ENCODE data around the gene CLRN2. TPM values are rescaled to one million over a fixed set of nuclear protein-coding genes. Genes with fewer than 3 reads are reported as not detected.

CLRN2 gene
- total and polyA plus RNA-seq, 2 donors: not detected

GRCh38 chr4:17482716-17483115 lies 32.2 kb upstream of the CLRN2 start:
- H3K36me3 ChIP-seq (ENCODE audit: control insufficient read depth in 2 of 2, insufficient read depth in 2 of 2, low read length in 1 of 2): peaks cover 5% of the 10 kb centered on the region in 2 donors
- H3K4me1 ChIP-seq (ENCODE audit: control insufficient read depth in 2 of 2, insufficient read depth in 2 of 2, low read length in 2 of 2): no peaks in the 10 kb centered on the region
- no peak for DNase-seq (ENCODE audit: low read depth in 6 of 9, low spot score in 9 of 9)
- H3K9me3 ChIP-seq (ENCODE audit: control insufficient read depth in 2 of 2, insufficient read depth in 1 of 2, low read length in 1 of 2): no peaks in the 10 kb centered on the region
- WGBS: 91% methylated on average over 2 of the region's 2 CpGs
- no peak overlapping the region for H3K27ac ChIP-seq (ENCODE audit: low read depth in 1 of 2, low read length in 1 of 2)
- H3K4me3 ChIP-seq (ENCODE audit: low read length in 2 of 2): no peak overlapping the region
- no peaks in the 10 kb centered on the region for H3K27me3 ChIP-seq (ENCODE audit: control insufficient read depth in 2 of 2, insufficient read depth in 1 of 2, low read length in 1 of 2)

- peaks cover 9 to 25% of the 10 kb centered on the region in 2 donors for H3K36me3 ChIP-seq (ENCODE audit: control insufficient read depth in 2 of 2, insufficient read depth in 2 of 2, low read length in 1 of 2)
- WGBS: 32% methylated on average over 5 of the region's 5 CpGs
Measured at GRCh38 chr4:17489123-17489522, 25.8 kb upstream of the CLRN2 start.

GRCh38 chr4:17489721-17490120 lies 25.2 kb upstream of the CLRN2 start:
- no peak overlapping the region for H3K27ac ChIP-seq (ENCODE audit: low read depth in 1 of 2, low read length in 1 of 2)

More at GRCh38 chr4:17489123-17489522, 25.8 kb upstream of the CLRN2 start:
- peak in 1 of 9 donors; percentile 32 for DNase-seq (ENCODE audit: low read depth in 6 of 9, low spot score in 9 of 9)
- no peak overlapping the region for H3K4me3 ChIP-seq (ENCODE audit: low read length in 2 of 2)
- H3K27ac ChIP-seq (ENCODE audit: low read depth in 1 of 2, low read length in 1 of 2): no peak overlapping the region
- peaks cover 6 to 19% of the 10 kb centered on the region in 2 donors for H3K4me1 ChIP-seq (ENCODE audit: control insufficient read depth in 2 of 2, insufficient read depth in 2 of 2, low read length in 2 of 2)
- no peaks in the 10 kb centered on the region for H3K9me3 ChIP-seq (ENCODE audit: control insufficient read depth in 2 of 2, insufficient read depth in 1 of 2, low read length in 1 of 2)
- H3K27me3 ChIP-seq (ENCODE audit: control insufficient read depth in 2 of 2, insufficient read depth in 1 of 2, low read length in 1 of 2): no peaks in the 10 kb centered on the region

GRCh38 chr4:17490575-17491059 lies 24.3 kb upstream of the CLRN2 start:
- DNase-seq (ENCODE audit: low read depth in 6 of 9, low spot score in 9 of 9): no peak
- Histone ChIP-seq H3K9me3 (ENCODE audit: control insufficient read depth in 2 of 2, insufficient read depth in 1 of 2, low read length in 1 of 2) (no peaks in the 10 kb centered on the region), H3K27ac (ENCODE audit: low read depth in 1 of 2, low read length in 1 of 2) (no peak overlapping the region), H3K27me3 (ENCODE audit: control insufficient read depth in 2 of 2, insufficient read depth in 1 of 2, low read length in 1 of 2) (no peaks in the 10 kb centered on the region), H3K4me3 (ENCODE audit: low read length in 2 of 2) (no peak overlapping the region), H3K4me1 (ENCODE audit: control insufficient read depth in 2 of 2, insufficient read depth in 2 of 2, low read length in 2 of 2) (peaks cover 6 to 19% of the 10 kb centered on the region in 2 donors), H3K36me3 (ENCODE audit: control insufficient read depth in 2 of 2, insufficient read depth in 2 of 2, low read length in 1 of 2) (peaks cover 16 to 25% of the 10 kb centered on the region in 2 donors)
- WGBS: 87% methylated on average over 6 of the region's 6 CpGs

More at GRCh38 chr4:17489721-17490120, 25.2 kb upstream of the CLRN2 start:
- WGBS: 94% methylated on average over 8 of the region's 8 CpGs
- no peak for DNase-seq (ENCODE audit: low read depth in 6 of 9, low spot score in 9 of 9)
- Histone ChIP-seq H3K4me3 (ENCODE audit: low read length in 2 of 2) (no peak overlapping the region), H3K9me3 (ENCODE audit: control insufficient read depth in 2 of 2, insufficient read depth in 1 of 2, low read length in 1 of 2) (no peaks in the 10 kb centered on the region), H3K4me1 (ENCODE audit: control insufficient read depth in 2 of 2, insufficient read depth in 2 of 2, low read length in 2 of 2) (peaks cover 6 to 19% of the 10 kb centered on the region in 2 donors), H3K36me3 (ENCODE audit: control insufficient read depth in 2 of 2, insufficient read depth in 2 of 2, low read length in 1 of 2) (peaks cover 9 to 25% of the 10 kb centered on the region in 2 donors), H3K27me3 (ENCODE audit: control insufficient read depth in 2 of 2, insufficient read depth in 1 of 2, low read length in 1 of 2) (no peaks in the 10 kb centered on the region)

- Histone ChIP-seq H3K27ac (ENCODE audit: low read depth in 1 of 2, low read length in 1 of 2) (no peak overlapping the region), H3K36me3 (ENCODE audit: control insufficient read depth in 2 of 2, insufficient read depth in 2 of 2, low read length in 1 of 2) (peaks cover 16 to 24% of the 10 kb centered on the region in 2 donors), H3K4me1 (ENCODE audit: control insufficient read depth in 2 of 2, insufficient read depth in 2 of 2, low read length in 2 of 2) (peaks cover 6 to 19% of the 10 kb centered on the region in 2 donors), H3K9me3 (ENCODE audit: control insufficient read depth in 2 of 2, insufficient read depth in 1 of 2, low read length in 1 of 2) (no peaks in the 10 kb centered on the region), H3K4me3 (ENCODE audit: low read length in 2 of 2) (no peak overlapping the region), H3K27me3 (ENCODE audit: control insufficient read depth in 2 of 2, insufficient read depth in 1 of 2, low read length in 1 of 2) (no peaks in the 10 kb centered on the region)
- no peak for DNase-seq (ENCODE audit: low read depth in 6 of 9, low spot score in 9 of 9)
- 92% methylated on average over 3 of the region's 3 CpGs for WGBS
Measured at GRCh38 chr4:17491196-17491595, 23.8 kb upstream of the CLRN2 start.

GRCh38 chr4:17492058-17492741 lies 22.8 kb upstream of the CLRN2 start:
- Histone ChIP-seq H3K36me3 (ENCODE audit: control insufficient read depth in 2 of 2, insufficient read depth in 2 of 2, low read length in 1 of 2) (peaks cover 11 to 20% of the 10 kb centered on the region in 2 donors), H3K27ac (ENCODE audit: low read depth in 1 of 2, low read length in 1 of 2) (no peak overlapping the region), H3K4me3 (ENCODE audit: low read length in 2 of 2) (no peak overlapping the region), H3K9me3 (ENCODE audit: control insufficient read depth in 2 of 2, insufficient read depth in 1 of 2, low read length in 1 of 2) (no peaks in the 10 kb centered on the region), H3K4me1 (ENCODE audit: control insufficient read depth in 2 of 2, insufficient read depth in 2 of 2, low read length in 2 of 2) (peaks cover 6 to 19% of the 10 kb centered on the region in 2 donors), H3K27me3 (ENCODE audit: control insufficient read depth in 2 of 2, insufficient read depth in 1 of 2, low read length in 1 of 2) (no peaks in the 10 kb centered on the region)
- 95% methylated on average over 15 of the region's 15 CpGs for WGBS
- no peak for DNase-seq (ENCODE audit: low read depth in 6 of 9, low spot score in 9 of 9)

GRCh38 chr4:17492876-17493275 lies 22.1 kb upstream of the CLRN2 start:
- DNase-seq (ENCODE audit: low read depth in 6 of 9, low spot score in 9 of 9): no peak
- no peaks in the 10 kb centered on the region for H3K27me3 ChIP-seq (ENCODE audit: control insufficient read depth in 2 of 2, insufficient read depth in 1 of 2, low read length in 1 of 2)
- 93% methylated on average over 2 of the region's 2 CpGs for WGBS
- H3K4me1 ChIP-seq (ENCODE audit: control insufficient read depth in 2 of 2, insufficient read depth in 2 of 2, low read length in 2 of 2): peaks cover 6 to 19% of the 10 kb centered on the region in 2 donors
- H3K27ac ChIP-seq (ENCODE audit: low read depth in 1 of 2, low read length in 1 of 2): no peak overlapping the region
- H3K36me3 ChIP-seq (ENCODE audit: control insufficient read depth in 2 of 2, insufficient read depth in 2 of 2, low read length in 1 of 2): peaks cover 11 to 24% of the 10 kb centered on the region in 2 donors
- H3K4me3 ChIP-seq (ENCODE audit: low read length in 2 of 2): no peak overlapping the region
- H3K9me3 ChIP-seq (ENCODE audit: control insufficient read depth in 2 of 2, insufficient read depth in 1 of 2, low read length in 1 of 2): no peaks in the 10 kb centered on the region

GRCh38 chr4:17493619-17494018 lies 21.3 kb upstream of the CLRN2 start:
- Histone ChIP-seq H3K27me3 (ENCODE audit: control insufficient read depth in 2 of 2, insufficient read depth in 1 of 2, low read length in 1 of 2) (no peaks in the 10 kb centered on the region), H3K4me3 (ENCODE audit: low read length in 2 of 2) (no peak overlapping the region), H3K9me3 (ENCODE audit: control insufficient read depth in 2 of 2, insufficient read depth in 1 of 2, low read length in 1 of 2) (no peaks in the 10 kb centered on the region), H3K36me3 (ENCODE audit: control insufficient read depth in 2 of 2, insufficient read depth in 2 of 2, low read length in 1 of 2) (peaks cover 11 to 25% of the 10 kb centered on the region in 2 donors), H3K4me1 (ENCODE audit: control insufficient read depth in 2 of 2, insufficient read depth in 2 of 2, low read length in 2 of 2) (peaks cover 6 to 17% of the 10 kb centered on the region in 2 donors), H3K27ac (ENCODE audit: low read depth in 1 of 2, low read length in 1 of 2) (no peak overlapping the region)
- DNase-seq (ENCODE audit: low read depth in 6 of 9, low spot score in 9 of 9): no peak
- WGBS: 74% methylated on average over 4 of the region's 4 CpGs

GRCh38 chr4:17494258-17495190 lies 20.4 kb upstream of the CLRN2 start:
- 96% methylated on average over 10 of the region's 10 CpGs for whole genome bisulfite sequencing
- Histone ChIP-seq H3K36me3 (ENCODE audit: control insufficient read depth in 2 of 2, insufficient read depth in 2 of 2, low read length in 1 of 2) (peaks cover 11 to 20% of the 10 kb centered on the region in 2 donors), H3K27me3 (ENCODE audit: control insufficient read depth in 2 of 2, insufficient read depth in 1 of 2, low read length in 1 of 2) (no peaks in the 10 kb centered on the region), H3K4me1 (ENCODE audit: control insufficient read depth in 2 of 2, insufficient read depth in 2 of 2, low read length in 2 of 2) (peaks cover 0 to 8% of the 10 kb centered on the region in 2 donors), H3K27ac (ENCODE audit: low read depth in 1 of 2, low read length in 1 of 2) (no peak overlapping the region), H3K9me3 (ENCODE audit: control insufficient read depth in 2 of 2, insufficient read depth in 1 of 2, low read length in 1 of 2) (no peaks in the 10 kb centered on the region), H3K4me3 (ENCODE audit: low read length in 2 of 2) (no peak overlapping the region)
- no peak for DNase-seq (ENCODE audit: low read depth in 6 of 9, low spot score in 9 of 9)
